OCI-LY3 (cell line): ENCODE data around the gene ADAP1.

ENCODE experiments used
- EZH2phosphoT487 ChIP-seq: fragments of 200-600 bp; shearing (Covaris generic); IDR thresholded peaks from 2 replicates; pipeline ENCODE4 v1.6.1; 2018; ENCODE audit warnings: antibody characterized with exemption, mixed run types, low read depth
- TF ChIP-seq, protein P1 (sequence below): fragments of 200-600, 300-600 bp; sonication (generic); IDR thresholded peaks from 2 replicates; pipeline ENCODE4 v1.5.1; 2014; ENCODE audit warnings: antibody characterized with exemption, low read length, low read depth

DNA sequence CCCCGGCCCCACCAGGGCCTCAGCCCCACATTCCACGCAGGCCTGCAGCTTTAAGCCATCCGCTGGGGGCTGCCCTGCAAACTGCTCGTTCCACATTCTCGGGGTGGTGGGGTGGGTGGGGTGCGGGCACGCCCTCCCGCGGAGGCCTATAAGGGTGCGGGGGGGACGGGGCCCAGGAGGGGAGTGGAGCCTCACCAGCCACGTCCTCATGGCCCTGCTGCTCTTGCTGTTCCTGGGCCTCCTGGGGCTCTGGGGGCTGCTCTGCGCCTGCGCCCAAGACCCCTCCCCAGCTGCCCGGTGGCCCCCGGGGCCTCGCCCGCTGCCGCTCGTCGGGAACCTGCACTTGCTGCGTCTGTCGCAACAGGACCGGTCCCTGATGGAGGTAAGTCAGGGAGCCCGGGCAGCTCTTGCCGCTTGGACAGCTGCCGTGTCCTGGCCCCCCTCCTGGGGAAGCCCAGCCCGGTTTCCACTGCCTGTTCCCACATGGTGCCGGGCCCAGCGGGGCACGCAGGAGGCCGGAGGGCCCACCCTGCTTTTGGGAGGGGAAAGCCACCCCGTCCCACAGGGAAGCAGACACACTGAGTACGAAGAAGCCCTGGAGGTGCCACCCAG is 28.6 kb upstream of the ADAP1 start, which contains the start of gene CYP2W1:
- TF ChIP-seq, protein P1, sequence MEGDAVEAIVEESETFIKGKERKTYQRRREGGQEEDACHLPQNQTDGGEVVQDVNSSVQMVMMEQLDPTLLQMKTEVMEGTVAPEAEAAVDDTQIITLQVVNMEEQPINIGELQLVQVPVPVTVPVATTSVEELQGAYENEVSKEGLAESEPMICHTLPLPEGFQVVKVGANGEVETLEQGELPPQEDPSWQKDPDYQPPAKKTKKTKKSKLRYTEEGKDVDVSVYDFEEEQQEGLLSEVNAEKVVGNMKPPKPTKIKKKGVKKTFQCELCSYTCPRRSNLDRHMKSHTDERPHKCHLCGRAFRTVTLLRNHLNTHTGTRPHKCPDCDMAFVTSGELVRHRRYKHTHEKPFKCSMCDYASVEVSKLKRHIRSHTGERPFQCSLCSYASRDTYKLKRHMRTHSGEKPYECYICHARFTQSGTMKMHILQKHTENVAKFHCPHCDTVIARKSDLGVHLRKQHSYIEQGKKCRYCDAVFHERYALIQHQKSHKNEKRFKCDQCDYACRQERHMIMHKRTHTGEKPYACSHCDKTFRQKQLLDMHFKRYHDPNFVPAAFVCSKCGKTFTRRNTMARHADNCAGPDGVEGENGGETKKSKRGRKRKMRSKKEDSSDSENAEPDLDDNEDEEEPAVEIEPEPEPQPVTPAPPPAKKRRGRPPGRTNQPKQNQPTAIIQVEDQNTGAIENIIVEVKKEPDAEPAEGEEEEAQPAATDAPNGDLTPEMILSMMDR = no peak
- TF ChIP-seq EZH2phosphoT487 = no peak
